Midbrain (tissue), 1 donor: Measurements from ENCODE around the gene B3GNT7.
"Not testable (repeated sequence)": the region's sequence is repeated elsewhere in the genome, so short reads cannot be mapped to it uniquely, and the experiment has no call there.

Experiments used
- DNase-seq: peaks from one replicate; lab custom pipeline; 2025; lab: John Stamatoyannopoulos, UW

Gene B3GNT7

DNA sequence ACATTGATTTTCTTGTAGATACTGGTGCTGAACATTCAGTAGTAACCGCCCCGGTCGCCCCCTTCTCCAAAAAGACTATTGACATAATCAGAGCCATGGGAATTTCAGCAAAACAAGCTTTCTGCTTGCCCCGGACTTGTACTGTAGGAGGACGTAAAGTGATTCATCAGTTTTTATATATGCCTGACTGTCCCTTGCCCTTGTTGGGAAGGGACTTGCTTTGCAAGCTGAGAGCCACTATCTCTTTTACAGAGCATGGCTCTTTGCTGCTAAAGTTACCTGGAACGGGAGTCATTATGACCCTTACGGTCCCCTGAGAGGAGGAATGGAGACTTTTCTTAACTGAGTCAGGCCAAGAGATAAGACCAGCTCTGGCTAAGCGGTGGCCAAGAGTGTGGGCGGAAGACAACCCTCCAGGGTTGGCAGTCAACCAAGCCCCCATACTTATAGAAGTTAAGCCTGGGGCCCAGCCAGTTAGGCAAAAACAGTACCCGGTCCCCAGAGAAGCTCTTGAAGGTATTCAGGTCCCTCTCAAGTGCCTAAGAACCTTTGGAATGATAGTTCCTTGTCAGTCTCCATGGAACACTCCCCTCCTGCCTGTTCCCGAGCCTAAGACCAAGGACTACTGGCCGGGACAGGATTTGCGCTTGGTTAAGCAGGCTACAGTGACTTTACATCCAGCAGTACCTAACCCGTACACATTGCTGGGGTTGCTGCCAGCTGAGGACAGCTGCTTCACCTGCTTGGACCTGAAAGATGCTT is 8.1 kb downstream of the B3GNT7 start:
- not testable (repeated sequence) for DNase-seq

DNA sequence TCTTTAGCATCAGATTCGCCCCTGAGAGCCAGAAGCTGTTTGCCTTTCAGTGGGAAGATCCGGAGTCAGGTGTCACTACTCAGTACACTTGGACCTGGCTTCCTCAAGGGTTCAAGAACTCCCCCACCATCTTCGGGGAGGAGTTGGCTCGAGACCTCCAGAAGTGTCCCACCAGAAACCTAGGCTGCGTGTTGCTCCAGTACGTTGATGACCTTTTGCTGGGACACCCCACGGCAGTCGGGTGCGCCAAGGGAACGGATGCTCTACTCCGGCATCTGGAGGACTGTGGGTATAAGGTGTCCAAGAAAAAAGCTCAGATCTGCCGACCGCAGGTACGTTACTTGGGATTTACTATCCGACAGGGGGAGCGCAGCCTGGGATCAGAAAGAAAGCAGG is 8.7 kb downstream of the B3GNT7 start:
- not testable (repeated sequence) for DNase-seq

DNA sequence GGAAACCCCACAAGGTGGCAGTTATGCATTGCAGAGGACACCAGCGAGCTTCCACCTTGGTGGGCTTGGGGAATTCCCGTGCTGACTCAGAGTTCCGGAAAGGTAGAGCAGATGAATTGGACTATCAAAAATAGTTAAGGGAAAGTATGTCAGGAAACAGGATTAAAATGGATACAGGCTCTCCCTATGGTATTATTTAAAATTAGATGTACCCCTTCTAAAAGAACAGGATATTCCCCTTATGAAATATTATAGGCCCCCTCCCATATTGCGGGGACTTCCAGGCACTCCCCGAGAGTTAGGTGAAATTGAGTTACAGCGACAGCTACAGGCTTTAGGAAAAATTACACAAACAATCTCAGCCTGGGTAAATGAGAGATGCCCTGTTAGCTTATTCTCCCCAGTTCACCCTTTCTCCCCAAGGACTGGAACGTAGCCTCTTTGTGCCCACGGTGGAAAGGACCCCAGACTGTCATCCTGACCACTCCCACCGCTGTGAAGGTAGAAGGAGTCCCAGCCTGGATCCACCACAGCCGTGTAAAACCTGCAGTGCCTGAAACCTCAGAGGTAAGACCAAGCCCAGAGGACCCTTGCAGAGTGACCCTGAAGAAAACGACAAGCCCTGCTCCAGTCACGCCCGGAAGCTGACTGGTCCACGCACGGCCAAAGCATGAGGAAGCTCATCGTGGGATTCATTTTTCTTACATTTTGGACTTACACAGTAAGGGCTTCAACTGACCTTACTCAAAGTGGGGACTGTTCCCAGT is 10.3 kb downstream of the B3GNT7 start:
- DNase-seq: not testable (repeated sequence)

DNA sequence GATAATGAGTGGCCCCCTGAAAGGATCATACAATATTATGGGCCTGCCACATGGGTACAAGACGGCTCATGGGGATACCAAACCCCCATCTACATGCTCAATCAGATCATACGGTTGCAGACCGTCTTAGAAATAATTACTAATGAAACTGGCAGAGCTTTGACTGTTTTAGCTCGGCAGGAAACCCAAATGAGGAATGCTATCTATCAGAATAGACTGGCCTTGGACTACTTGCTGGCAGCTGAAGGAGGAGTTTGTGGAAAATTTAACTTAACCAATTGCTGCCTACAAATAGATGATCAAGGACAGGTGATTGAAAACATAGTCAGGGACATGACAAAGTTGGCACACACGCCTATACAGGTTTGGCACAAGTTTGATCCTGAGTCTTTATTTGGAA is 12.2 kb downstream of the B3GNT7 start:
- DNase-seq: not testable (repeated sequence)

DNA sequence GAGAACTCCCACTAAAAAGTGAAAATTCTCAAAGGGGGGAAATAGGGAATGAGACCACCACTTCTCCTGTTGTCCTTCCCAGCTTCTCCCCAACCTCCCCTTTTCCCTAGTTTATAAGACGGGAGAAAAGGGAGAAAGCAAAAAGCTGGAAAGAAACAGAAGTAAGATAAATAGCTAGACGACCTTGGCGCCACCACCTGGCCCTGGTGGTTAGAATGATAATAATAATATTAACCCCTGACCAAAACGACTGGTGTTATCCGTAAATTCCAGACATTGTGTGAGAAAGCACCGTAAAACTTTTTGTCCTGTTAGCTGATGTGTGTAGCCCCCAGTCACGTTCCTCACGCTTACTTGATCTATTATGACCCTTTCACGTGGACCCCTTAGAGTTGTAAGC is 12.8 kb downstream of the B3GNT7 start:
- DNase-seq: not testable (repeated sequence)

DNA sequence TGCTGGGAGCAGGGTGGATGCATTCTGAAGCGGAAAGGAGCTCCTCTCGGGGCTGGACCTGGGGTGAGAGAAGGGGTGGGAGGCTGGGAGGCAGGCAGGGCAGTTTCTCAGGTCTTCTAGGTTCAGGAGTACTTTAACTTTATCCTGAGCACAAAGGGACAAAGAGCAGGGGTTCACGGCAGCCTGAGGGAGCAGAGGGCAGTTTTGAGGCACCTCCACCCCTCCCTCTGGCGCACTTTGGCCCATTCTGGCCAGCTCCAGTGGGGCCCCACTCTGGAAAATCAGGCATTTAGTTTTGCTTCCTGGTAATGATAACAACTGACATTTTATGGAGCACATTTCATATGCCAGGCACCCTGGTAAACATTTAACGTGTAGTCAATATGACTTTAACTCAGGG is 14.3 kb downstream of the B3GNT7 start:
- no peak for DNase-seq

DNA sequence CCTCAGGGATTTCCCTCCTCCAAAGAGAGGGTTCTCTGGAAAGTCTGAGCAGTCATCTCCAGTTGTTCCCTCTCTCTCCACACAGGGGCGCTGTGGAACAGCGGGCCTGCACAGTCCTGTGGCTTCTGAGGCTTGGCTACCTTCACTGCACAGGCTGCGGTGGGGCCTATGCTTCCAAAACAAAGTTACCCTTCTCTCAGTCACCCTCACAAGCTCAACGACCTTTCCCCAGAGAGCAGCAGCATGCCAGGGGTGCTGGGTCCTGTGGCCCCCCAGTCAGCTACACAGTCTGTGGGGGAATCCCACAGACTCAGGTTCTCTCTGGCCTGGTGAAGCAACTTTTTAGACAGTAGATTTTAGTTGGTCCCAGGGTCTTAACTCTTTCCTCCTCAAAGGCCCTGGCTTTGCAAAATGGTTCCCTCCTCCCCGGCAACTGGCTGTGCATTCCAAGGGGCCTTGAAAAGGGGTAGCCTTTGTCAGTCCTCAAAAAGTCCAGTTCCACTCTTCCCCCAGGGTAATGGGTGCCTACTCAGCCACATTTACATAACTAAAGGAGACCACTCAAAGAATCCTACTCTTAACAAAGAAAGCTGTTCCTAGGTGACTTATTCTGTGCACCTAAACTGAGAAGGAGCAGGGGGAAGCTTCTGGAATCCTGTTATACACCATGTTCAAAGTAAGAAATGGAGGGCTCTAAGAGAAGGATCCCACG is 14.9 kb downstream of the B3GNT7 start:
- DNase-seq: no peak

DNA sequence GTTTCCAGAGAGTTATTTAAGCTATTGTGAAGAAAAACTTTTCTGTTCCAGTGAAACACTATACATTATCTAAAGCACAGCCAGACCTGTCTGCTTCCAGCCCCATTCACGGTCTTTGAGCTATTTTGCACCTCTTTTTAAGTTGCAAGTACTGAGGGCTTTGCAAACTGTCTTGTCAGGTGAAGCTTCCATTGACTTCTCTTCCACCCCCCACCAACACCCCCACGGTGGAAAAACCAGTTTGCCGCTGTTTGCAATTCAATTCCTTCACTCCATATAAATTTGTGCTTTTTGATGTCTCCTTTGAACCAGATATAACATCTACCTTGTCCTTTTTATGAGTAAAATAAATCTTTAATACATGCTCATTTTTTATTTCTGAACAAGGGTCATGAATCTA is 15.7 kb downstream of the B3GNT7 start:
- no peak for DNase-seq

DNA sequence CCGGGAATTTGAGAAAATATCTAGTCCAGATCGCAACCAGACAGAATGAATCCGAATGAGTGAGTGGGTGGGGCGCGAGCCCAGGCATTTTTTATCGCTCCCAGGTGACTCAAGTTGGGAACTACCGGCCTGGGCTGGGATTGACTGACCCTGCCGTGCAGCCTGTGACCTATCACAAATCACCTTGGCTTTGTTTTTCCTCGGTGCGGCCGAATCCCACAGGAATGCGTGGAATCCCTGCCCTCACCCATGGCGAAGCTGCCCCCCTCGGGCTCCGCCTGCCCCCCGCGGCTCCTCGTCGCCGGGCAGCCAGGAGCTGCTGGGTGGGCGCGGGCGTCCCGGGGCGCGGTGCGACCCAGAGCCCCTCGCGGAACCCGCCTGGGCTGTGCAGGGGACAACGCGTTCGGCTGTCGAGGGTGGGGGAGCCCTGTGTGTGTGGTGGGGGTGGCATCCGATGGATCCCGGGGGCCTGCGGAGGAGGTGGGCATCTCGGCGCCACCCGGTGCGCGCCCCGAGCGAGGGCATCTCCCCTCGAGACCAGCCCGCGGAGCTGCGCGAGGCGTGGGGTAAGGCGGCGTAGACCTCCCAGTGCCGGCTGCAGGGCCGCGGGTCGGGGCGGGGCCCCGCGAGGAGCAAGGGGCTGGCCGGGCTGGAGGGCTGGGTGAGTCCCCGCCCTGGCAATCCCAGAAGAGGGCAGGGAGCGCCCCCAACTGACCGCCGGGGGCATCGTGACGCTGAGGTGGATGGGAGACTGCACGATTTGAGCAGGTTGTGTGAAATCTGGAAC is 16.5 kb downstream of the B3GNT7 start:
- DNase-seq: peak; percentile 76

DNA sequence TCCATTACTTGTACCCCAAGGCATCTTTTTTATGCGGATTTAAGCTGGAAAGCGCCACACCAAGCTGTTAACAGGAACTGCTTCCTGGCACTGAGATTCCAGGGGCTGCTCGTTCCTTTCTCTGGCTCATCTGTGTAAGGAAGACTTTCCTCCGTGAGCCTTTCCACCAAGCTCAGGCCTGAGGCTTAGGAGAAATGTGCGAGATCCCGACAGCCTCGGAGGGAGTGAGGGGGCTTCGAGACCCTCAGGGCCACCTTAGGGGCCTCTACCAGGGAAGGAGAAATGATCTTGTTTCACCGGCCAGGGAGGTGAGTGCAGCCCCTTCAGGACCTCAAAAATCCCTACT is 17.1 kb downstream of the B3GNT7 start:
- DNase-seq: no peak

DNA sequence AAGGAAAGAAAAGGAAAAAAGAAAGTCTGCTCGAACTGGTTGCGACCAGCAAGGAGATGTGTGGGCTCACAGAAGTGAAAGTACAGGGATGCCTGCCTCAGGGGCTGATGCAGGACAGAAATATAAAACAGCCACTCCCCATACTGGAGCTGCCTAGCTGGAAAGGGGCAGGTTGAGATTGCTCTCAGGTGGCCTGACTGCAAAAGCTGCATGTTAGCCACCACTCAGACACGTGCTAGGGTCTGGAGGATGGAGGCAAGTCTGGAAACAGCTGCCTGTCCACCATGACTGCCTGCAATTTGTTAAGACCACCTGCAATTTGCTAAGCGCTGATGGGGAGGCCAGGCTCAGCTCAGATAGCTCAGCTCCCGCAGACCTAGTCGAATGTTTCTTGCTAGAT is 17.9 kb downstream of the B3GNT7 start:
- DNase-seq: no peak

DNA sequence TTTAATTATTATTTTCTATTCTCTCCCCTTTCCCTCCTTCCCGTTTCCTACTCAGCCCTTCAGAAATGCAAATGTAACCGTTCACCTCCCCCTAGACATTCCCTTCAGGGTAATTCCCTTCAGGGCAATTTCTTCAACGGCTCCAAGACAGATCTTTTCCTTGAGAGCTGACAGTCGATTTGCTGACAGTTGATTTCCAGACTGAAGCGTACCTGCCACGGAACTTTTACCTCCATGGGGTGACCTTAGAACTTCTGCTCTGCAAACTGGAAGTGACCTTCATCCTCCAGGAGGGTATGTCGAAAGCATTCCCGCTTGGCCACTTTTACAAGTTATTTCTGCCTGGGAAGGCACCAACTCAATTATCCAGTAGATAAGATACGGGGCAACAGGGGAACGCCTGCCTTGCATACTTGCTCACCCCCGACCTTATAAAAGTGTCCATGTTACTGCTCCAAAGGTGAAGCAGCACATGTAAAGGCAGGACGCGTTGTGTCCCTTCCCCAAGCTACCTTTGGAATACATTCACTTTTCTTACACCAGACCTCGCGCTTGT is 18.5 kb downstream of the B3GNT7 start:
- no peak for DNase-seq

DNA sequence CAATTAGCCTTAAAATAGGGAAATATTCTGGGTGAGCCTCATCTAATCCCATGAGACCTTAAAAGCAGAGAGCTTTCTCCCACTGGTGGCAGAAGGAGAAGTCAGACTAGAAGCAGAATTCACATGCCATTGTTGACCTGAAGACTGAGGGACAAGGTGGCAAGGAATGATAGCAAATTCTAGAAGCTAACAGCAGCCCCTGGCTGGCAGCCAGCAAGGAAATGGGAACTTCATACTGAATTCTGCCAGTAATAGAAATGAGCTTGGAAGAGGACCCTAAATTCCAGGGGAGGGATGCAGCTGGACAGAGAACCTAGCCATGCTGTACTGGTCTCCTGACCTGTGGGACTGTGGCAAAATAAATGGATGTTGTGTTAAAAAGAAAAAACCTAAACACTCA is 19.5 kb downstream of the B3GNT7 start:
- DNase-seq: no peak

DNA sequence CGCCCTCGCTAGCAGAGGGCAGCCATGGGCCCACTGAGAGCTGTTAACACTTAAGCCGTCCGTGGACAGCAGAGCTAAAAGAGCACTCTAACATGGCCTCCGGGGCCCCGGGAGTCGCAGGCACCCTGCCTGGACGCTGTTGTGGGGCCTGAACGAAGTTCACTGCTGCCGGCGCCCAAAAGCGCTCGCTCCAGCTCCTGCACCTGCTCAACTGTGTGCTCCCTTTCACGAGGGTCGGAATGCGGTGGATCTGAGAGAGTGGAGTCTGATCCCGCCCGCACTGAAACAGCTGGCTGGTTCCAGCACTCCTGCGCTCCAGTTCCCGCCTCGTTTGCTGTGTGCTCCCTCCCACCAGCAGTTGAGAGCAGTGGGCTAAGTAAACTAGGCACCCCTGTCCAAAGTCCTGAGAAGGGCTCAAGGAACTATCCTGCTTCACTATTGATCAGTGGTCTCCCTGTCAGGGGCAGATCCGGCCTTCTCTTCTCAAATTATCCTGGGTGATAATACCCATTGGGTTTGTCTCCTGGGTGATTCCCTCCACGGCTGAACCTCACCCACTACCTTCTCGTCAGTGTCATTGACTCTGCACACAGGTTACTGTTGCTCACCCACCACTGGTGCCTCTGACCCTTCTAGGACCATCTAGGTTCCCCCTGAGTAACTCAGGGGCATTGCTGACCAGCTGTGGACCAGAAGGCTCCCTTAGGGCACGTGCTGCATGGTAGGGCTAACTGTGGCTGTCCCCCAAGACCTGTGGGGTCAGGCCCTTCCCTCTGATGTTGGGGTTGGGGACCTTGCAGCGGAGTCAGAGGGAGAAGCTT is 23.5 kb downstream of the B3GNT7 start:
- no peak for DNase-seq

DNA sequence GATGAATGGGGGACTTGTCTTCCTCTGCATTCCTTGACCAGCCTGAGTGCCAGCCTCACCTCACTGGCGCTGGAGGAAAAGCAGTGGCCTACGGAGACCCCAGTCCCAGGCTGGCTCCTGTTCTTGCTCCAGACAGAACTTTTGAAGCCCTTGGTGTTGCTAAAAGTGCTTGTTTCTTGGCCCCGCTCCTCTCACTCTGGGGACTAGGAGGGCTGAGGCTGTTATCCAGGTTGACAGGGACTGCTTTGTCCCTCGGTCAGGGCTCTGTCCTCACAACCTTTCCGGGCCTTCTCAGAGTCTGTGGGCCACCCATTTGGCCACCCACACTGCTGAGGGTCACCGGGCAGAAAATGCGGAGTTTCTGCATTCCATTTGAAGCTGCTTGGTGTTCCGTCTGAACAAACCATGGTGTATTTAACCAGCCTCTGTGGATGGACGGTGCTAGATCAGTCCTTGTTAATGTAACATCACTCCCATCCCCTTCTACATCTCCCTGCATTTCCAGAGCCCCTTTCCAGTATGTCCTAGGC is 25.6 kb downstream of the B3GNT7 start:
- DNase-seq: no peak

DNA sequence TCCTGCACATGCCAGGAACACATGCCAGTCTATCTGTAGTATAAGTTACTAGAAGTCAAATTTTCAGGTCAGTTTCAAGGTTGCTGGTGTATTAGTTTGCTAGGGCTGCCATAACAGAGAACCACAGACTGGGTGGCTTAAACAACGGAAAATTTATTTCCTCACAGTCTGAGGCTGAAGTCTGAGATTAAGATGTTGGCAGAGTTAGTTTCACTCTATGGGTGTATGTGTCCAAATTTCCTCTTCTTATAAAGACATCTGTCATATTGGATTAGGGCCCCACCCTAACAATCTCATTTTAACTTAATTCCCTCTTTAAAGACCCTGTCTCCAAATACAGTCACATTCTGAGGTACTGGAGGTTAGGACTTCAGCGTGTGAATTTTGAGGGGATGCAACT is 26.5 kb downstream of the B3GNT7 start:
- no peak for DNase-seq

DNA sequence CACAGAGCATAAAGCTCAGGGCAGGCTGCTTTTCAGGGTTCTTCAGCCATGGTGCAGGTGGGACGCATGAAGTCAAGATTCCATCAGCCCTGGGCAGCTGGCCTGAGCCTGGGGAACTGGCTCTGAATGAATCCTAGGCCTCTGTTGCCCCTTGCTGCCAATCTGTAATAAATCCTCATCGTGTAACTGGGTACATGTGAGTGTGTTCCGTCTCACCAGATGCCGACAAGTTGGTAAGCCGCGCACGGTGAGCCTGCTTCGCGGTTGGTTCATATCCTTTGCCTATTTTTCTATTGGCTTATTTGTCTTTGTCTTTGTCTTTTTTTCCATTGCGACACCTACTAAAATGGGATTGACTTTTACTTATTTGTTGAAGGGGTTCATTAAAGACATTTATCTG is 27.7 kb downstream of the B3GNT7 start:
- DNase-seq: no peak

DNA sequence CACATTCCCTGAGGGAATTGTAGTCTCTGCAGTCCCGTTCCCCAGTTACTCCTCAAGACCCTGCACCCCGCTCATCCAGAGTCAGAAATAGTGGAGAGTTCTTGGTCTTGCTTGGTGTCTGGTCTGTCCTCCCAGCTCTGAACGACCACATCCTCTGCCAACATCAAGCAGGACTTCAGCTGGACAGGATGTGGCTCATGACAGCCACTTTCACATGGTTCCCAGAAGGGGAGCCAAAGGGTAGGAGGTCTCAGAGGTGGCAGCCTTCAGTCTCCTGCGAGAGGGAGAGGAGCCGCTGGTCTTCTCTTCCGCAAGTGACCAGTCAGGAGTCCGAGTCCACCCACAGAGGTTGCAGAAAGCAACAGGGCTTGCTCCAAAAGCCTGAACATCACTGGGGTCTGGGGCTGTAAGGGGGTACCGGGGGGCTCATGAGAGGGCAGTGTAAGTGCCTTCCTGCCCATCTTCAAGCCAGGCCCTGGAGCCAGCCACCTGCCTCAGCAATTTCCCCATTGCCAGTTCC is 29.8 kb downstream of the B3GNT7 start:
- no peak for DNase-seq

DNA sequence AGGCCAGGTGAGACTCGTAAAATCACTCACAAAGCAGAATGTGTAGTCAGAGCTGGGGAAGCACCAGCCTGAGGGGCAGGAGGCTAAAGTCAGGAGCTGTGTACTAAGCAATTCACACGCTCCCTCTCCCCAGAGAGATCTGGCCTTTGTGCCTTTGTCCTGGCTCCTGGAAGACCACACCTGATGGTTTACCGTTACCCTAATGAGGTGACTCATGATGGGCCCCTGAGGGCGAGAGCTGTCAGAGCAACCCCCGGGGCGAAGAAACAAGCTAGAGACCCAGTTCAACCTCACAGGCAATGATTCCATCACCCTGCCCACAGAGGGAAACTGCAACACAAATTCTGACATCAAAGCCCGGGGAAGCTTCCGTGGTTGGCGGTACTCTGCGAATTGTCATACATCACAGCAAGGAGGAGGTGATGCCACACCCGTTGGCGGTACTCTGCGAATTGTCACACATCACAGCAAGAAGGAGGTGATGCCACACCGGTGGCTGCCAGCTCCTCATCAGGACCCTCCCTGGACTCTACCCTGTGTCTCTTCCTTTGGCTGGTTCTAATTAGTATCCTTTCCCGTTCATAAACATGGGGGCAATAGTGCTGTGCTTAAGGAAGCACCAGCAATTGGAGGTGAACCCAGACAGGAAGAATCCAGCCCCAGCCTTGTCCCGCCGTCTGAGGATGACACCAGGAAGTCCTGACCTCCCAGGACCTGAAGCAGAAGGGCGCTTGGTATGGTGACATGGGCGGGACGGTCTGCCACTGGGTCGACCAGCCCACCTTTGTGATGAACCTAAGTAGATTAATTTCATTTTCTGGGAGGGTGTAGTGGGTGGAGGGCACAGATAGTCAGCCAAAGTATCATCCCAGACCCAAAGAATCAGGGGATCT is 30.5 kb downstream of the B3GNT7 start:
- no peak for DNase-seq
